SK-N-MC (cell line): ENCODE data around the gene POLD4.

ENCODE experiments used
- EZH2 ChIP-seq: fragments of 200-600 bp; sonication (generic); IDR thresholded peaks from one replicate; pipeline ENCODE4 v1.6.1; 2017; ENCODE audit warnings: antibody characterized with exemption
- POLR2AphosphoS5 ChIP-seq: IDR thresholded peaks from 2 replicates; pipeline ENCODE4 v1.6.1; 2012; ENCODE audit warnings: mild to moderate bottlenecking, low read depth, low read length, borderline replicate concordance

DNA sequence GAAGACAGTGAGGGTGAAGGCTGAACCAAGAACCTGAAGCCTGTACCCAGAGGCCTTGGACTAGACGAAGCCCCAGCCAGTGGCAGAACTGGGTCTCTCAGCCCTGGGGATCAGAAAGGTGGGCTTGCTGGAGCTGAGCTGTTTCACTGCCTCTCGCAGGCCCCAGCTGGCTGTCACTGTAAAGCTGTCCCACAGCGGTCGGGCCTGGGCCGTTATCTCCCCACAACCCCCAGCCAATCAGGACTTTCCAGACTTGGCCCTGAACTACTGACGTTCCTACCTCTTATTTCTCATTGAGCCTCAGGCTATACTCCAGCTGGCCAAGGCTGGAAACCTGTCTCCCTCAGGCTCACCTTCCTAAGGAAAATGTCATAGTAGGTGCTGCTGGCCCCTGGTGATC, 44.2 kb upstream of the POLD4 start:
- TF ChIP-seq EZH2 (no peak), POLR2AphosphoS5 (no peak)
